Astrocyte (in vitro differentiated cells and primary cell): ENCODE measurements around the gene CLEC19A.

Source experiments
- CTCF ChIP-seq: IDR thresholded peaks from 2 replicates; pipeline ENCODE4 v1.5.1; 2011; ENCODE audit warnings: low read depth, mild to moderate bottlenecking, inconsistent platforms, low read length, moderate library complexity; ENCODE audit not compliant: insufficient read depth
- EZH2 ChIP-seq: IDR thresholded peaks from 2 replicates; pipeline ENCODE4 v1.6.1; 2012; ENCODE audit warnings: mild to moderate bottlenecking, low read length, inconsistent platforms; ENCODE audit not compliant: insufficient read depth

- TF ChIP-seq CTCF (no peak), EZH2 (no peak)
Observed at GRCh38 chr16:19281246-19281645, 4.3 kb upstream of the CLEC19A start.
